ENCODE results near the gene HACL1.

Gene HACL1

GRCh38 chr3:15522016-15522415 lies 79.4 kb downstream of the HACL1 start:
- DNase-seq: no peak

- DNase-seq: no peak
Observed at GRCh38 chr3:15521573-15521965, 79.8 kb downstream of the HACL1 start, which contains the start of gene COLQ. COLQ (minus strand) TSS chr3:15521706; CDS start chr3:15521625, 81 bp downstream.

GRCh38 chr3:15520804-15521572 lies 80.4 kb downstream of the HACL1 start:
- no peak for DNase-seq

GRCh38 chr3:15520185-15520584 lies 81.2 kb downstream of the HACL1 start:
- DNase-seq: no peak

- no peak for DNase-seq
Observed at GRCh38 chr3:15519096-15519495, 82.3 kb downstream of the HACL1 start.

- no peak for DNase-seq
Observed at GRCh38 chr3:15514663-15515340, 86.6 kb downstream of the HACL1 start.

GRCh38 chr3:15513810-15514662 lies 87.3 kb downstream of the HACL1 start:
- no peak for DNase-seq

- DNase-seq: no peak
Observed at GRCh38 chr3:15513116-15513515, 88.3 kb downstream of the HACL1 start.

GRCh38 chr3:15512166-15512565 lies 89.2 kb downstream of the HACL1 start:
- peak; percentile 86 for DNase-seq

GRCh38 chr3:15511156-15511555 lies 90.2 kb downstream of the HACL1 start:
- no peak for DNase-seq
